Ishikawa (cell line): ENCODE data around the gene DAB2IP.

Source experiments
- CEBPB ChIP-seq: IDR thresholded peaks from 2 replicates; pipeline ENCODE4 v1.6.1; 2012
- EP300 ChIP-seq: IDR thresholded peaks from 2 replicates; pipeline ENCODE4 v1.6.1; 2012; ENCODE audit warnings: borderline replicate concordance
- YY1 ChIP-seq: IDR thresholded peaks from 2 replicates; pipeline ENCODE4 v1.6.1; 2012; ENCODE audit warnings: low read depth
- TF ChIP-seq, protein P1 (sequence below): IDR thresholded peaks from 2 replicates; pipeline ENCODE4 v1.6.1; 2012; ENCODE audit warnings: low read depth, mild to moderate bottlenecking

DNA sequence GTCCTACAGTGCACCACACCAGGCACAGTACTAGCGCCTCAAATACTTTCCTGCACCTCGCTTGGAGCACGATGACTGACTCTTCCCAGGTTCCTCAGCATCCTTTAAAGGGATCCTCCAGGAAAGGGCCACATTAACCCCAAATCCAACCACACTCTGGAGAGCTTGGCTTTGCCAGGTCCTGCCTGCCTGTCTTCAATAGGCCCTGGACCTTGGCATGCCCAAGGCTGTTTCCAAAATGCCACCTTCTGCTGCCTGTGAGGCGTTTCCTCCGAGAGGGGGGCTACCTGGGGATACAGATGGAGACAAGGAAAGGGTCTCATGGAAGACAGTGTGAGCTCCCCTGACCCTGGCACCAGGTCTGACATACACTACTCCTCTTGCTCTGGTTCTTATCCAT is 169.9 kb downstream of the DAB2IP start:
- TF ChIP-seq YY1: no peak
- no peak for TF ChIP-seq EP300
- TF ChIP-seq CEBPB: no peak
- TF ChIP-seq, protein P1, sequence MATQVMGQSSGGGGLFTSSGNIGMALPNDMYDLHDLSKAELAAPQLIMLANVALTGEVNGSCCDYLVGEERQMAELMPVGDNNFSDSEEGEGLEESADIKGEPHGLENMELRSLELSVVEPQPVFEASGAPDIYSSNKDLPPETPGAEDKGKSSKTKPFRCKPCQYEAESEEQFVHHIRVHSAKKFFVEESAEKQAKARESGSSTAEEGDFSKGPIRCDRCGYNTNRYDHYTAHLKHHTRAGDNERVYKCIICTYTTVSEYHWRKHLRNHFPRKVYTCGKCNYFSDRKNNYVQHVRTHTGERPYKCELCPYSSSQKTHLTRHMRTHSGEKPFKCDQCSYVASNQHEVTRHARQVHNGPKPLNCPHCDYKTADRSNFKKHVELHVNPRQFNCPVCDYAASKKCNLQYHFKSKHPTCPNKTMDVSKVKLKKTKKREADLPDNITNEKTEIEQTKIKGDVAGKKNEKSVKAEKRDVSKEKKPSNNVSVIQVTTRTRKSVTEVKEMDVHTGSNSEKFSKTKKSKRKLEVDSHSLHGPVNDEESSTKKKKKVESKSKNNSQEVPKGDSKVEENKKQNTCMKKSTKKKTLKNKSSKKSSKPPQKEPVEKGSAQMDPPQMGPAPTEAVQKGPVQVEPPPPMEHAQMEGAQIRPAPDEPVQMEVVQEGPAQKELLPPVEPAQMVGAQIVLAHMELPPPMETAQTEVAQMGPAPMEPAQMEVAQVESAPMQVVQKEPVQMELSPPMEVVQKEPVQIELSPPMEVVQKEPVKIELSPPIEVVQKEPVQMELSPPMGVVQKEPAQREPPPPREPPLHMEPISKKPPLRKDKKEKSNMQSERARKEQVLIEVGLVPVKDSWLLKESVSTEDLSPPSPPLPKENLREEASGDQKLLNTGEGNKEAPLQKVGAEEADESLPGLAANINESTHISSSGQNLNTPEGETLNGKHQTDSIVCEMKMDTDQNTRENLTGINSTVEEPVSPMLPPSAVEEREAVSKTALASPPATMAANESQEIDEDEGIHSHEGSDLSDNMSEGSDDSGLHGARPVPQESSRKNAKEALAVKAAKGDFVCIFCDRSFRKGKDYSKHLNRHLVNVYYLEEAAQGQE: no peak
